Activated CD8-positive, alpha-beta memory T cell treated with anti-CD3 and anti-CD28 coated beads for 48 hours (primary cell): ENCODE measurements around the gene ZNG1B.
A peak's percentile ranks its signal among the peaks of the same experiment; 100 is the strongest.
"Not testable (repeated sequence)": the region's sequence is repeated elsewhere in the genome, so short reads cannot be mapped to it uniquely, and the experiment has no call there.

ENCODE experiments used
- DNase-seq, 3 experiments: peaks; one replicate each; pipeline ENCODE4 v3.0.0-alpha.2; 2020; ENCODE audit warnings: low read depth in 2 of 3, low spot score in 2 of 3

ZNG1B gene

DNA sequence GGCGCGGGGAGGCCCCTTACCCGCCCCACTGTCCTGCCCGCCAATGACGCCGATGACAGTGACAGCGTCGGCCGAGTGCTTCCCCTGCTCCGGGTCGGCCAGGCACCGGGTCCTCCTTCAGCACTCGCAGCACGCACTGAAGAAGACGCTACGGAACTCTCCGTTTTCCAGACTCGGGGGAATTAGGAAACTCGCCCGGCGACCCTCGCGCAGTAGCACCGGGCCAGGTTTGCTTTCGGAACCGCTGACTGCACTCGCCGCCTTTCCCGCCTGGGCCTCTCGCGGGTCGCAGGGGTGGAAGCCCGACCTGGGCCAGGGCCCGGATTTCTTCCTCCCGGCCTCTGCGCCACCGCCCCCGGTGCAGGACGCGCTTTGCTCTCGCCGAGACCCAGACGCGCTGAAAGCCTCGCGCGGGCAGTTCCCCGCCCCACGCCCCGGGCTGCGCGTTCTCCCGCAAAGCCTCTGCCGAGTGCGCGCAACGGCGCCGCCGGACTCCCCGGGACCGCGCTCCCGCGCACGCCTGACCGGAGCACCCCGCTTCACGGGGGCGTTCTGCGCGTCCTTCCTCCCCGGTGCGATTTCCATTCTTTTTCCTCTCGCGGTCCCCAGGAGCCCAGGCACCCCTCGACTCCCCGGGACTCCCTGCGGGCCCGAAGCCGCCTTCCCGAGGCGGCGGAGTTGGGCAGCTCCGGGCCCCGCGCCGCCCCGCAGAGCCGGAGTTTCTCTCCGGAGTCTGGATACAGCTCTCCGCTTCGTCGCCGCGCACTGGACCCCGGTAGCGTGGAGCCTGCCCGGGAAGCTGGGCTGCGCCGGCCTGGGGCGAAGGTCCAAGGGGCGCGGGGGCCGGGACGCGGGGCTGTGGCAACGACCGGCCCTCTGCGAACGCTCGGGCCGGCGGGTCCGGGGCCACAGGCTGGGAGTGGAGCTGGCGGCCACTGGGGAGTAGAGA is 65.9 kb downstream of the ZNG1B start:
- DNase-seq = not testable (repeated sequence)

- not testable (repeated sequence) for DNase-seq
Measured at GRCh38 chr2:113504081-113504480, 66.6 kb downstream of the ZNG1B start.

DNA sequence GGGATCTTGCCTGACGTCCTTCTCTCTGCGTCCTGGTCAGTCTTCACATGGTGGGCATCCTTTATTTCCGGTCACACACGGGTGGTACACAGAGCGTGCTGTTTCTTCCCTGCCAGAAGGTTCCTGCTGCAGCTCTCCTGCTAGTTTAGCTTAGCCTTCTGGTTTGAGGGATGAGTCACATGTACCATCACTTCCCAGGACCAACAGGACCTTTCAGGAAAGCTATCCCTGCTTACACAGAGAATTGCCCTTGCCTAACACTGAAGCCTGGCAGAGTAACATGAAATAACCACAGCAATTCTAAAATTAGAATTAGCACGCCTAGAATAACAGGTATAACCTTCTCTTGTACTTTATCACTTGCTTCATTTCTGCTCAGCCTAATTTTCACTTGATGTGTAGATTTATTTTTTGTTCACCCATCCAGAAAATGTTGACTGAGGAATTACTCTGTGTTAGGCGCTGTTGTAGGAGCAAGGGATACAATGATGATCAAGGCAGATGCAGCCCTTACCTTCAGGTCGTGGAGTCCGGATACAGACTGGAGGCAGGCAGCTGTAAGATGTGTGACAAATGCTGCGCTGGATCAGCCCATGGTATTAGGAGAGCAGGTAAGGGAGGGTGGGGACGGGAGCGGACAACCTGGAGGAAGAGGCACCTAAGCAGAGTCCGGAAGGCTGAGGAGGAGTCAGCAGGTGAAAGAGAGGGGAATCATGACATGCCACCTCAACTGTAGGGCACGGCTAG is 70.1 kb downstream of the ZNG1B start:
- DNase-seq = not testable (repeated sequence)

DNA sequence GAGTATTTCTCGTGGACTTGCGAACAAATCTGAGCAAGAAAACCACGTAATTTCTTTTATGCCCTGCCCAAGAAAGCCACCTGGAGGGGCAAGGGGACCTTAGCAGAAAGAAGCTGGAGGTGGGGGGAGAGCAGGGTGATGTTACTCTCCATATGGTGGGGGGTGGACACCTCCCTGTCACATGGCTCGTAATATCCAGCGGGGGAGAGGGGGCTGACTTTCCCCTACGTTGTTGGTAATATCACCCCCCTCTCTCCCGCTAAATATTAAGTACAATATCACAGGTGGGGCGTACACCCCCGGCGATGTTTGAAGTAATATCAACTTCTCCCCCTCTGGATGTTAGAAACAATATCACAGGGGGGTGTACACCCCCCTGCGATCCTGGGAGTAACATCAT is 70.7 kb downstream of the ZNG1B start:
- DNase-seq = not testable (repeated sequence)

DNA sequence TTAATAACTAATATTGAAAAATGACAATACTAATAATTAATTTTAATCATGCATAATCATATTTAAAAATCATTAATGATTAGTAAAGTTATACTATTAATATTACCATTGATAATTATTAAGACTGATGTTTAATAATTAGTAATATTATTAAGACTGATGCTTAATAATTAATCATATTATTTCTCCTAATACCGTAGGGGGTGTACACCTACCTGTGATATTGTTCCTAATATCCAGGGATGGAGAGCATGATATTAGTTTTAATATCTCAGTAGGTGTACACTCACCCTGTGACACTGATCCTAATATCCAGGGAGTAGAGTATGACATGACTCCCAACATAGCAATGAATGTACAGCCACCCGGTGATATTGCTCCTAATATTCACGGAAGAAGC is 73.4 kb downstream of the ZNG1B start:
- not testable (repeated sequence) for DNase-seq

DNA sequence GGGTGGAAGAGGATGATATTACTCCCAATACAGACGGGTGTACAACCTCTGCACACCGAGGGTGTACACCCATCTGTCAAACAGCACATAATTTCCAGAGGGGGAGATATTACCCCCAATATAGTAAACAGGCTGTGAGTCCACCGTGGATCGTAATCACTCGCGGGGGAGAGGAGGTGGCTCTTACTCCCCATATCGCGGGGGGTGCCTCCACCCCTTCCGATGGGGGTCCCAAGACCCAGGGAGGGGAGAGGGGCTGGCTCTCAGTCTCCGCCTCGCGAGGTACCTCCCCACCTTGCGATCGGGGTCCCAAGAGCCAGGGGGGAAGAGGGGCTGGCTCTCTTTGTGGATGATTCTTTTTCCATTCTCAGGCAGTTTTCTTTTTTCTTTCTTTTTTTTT is 74.4 kb downstream of the ZNG1B start:
- not testable (repeated sequence) for DNase-seq

DNA sequence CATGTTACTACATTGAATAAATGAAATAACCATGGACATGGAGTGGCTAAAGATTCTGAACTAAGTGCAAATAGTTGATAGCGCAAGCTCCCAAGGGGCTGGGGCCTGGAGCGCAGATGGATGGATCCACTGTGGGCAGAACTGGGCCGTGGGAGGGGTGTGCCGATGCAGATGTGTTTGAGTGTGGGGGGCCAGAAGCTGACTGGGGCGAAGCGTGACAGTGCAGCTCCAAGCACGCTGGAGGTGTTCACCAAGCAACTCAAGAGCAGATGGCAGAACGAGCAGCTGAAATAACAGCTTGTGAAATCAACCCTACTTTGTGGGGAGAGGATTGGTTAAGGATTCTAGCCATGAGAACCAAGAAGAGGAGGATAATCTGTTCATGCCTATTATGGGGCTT is 78.0 kb downstream of the ZNG1B start:
- DNase-seq = not testable (repeated sequence)

GRCh38 chr2:113515995-113516394 is 78.5 kb downstream of the ZNG1B start:
- DNase-seq = not testable (repeated sequence)

- DNase-seq = not testable (repeated sequence)
Measured at GRCh38 chr2:113517025-113517424, 79.5 kb downstream of the ZNG1B start.

DNA sequence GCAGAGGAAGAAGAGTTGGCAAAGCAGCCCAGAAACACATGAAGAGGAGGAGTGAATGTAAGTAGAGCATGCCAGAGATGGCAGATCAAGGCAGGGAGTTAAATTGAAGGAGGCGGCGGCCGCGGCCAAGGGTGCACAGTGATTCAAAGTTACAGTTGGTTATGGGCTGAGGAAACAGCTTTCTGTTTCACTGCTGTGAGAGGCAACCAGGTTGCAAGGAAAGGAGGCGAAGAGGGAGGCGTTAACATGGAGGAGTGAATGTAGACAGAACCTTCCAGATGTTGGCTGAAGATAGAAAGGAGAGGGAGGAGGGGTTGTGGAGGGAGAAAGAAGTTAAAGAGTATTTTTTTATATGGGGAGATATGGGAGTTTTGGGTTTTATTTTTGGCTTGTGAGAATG is 83.3 kb downstream of the ZNG1B start:
- DNase-seq = not testable (repeated sequence)

DNA sequence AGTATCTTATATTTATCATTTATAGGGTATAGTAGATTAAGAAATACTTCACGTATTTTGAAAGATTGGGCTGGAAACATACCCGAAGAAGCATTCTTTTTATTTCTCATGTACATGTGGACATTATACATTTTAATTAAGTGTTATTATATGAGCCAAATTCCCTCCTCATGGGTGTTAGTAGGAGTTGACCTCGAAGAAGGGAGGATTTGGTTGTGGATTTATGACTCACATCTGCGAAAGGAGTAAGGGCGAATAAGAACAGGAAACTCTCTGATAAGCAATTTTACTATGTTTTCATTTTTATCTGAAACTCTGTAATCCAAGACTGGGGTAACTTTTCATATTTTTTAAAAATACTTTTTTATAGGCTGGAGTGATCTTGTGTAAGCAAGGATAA is 84.0 kb downstream of the ZNG1B start:
- not testable (repeated sequence) for DNase-seq

DNA sequence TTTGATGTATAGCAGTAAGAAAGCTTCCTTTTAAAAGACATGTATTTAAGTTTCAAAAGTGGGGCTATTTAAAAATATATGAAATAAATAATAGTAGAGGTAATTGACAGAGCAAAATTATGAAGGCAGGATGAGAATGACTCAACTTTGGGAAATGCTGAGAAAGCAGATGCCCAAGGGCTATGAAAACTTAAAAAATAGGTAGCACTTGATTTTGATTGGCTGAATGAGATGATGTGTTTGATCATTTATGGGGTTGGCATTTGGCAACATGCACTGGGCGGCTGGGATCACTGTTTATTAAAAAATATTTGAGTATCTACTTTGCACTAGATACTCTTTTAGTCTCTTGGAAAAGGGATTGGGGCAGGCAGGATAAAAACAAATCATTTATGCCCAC is 87.5 kb downstream of the ZNG1B start:
- DNase-seq = not testable (repeated sequence)

GRCh38 chr2:113527350-113528045 is 90.0 kb downstream of the ZNG1B start:
- not testable (repeated sequence) for DNase-seq

DNA sequence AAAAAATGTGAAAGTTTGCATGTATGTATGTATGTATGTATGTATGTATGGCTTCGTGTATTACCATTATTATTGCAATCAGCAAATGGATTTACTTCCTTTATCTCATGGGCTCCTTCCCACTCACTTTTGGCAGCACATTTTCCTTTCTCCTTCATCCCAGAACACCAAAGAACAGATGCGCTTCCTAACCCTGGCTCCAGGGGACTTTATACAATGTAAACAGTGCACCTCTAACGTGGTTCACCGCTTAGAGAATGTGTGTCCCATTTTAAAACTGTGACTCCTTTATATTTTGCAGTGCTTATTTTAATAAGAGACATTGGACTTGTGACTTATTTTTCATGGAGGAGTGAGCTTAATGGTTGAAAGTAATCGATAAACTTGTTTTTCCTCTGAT is 90.6 kb downstream of the ZNG1B start:
- not testable (repeated sequence) for DNase-seq

- DNase-seq = not testable (repeated sequence)
Measured at GRCh38 chr2:113528904-113529303, 91.4 kb downstream of the ZNG1B start.

DNA sequence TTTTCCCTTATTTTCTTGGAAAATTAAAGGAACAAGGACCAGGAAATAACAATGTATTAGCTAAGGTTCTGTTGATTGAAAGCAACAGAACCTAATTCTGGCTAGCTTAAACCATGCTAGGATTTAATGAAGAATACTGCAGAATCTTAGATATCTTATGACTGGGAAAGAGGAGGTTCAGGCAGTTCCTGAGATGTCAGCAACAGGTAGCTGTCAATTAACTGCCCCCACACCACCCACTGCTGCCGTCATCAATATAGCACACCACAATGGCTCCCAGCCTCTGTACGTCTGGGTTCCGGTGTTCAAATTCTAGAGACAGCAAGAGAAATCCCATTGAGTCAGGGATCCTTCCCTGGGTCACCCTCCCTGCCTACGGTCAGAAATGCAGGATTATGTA is 95.5 kb downstream of the ZNG1B start:
- DNase-seq = not testable (repeated sequence)

DNA sequence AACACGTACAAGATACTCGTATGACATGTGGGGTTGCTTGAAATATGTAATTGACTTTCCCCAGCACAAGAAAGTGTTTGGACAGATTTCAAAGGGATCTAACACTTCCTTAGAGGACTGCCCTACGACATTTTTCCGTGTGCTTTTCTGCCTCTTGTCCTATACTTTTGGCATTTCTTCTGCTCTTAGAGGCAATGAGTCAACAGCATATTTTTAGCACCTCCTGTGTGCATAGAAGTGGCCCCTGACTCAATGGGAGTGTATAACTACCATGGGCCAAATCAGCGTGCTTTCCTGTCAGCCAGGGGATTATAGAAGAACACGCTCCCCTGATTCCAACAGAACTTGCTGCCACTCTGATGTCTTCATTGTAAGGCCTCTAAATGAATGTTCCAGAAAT is 99.1 kb downstream of the ZNG1B start:
- DNase-seq = not testable (repeated sequence)

DNA sequence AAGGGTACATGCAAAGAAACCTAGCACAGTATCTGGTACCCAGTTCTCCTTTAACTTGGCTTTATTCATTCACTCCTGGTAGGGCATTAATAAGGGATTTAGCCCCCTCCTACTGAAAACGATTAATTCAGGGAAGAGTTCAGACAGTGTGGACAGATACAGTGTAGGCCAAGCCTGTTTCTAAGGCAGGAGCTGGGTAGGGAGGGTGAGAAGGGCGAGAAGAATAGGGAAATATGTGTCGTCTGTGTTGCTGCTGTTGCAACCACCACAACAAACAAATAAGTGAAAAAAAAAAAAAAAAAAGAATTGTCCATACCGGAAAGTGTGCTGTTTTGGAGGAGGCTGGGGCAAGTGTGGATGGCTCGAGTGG is 103.3 kb downstream of the ZNG1B start:
- not testable (repeated sequence) for DNase-seq

GRCh38 chr2:113541204-113541975 is 103.9 kb downstream of the ZNG1B start:
- peak in 1 of 3 experiments; percentile 2 for DNase-seq

- not testable (repeated sequence) for DNase-seq
Measured at GRCh38 chr2:113541976-113542485, 104.5 kb downstream of the ZNG1B start.
